Measurements from ENCODE around the gene WDFY1. TPM values are rescaled to one million over a fixed set of nuclear protein-coding genes. Genes with fewer than 3 reads are reported as not detected.
A peak's percentile ranks its signal among the peaks of the same experiment; 100 is the strongest.

Gene WDFY1
- total RNA-seq, 1 experiment from 2014 or later: 44.7 TPM

GRCh38 chr2:223954401-223954800 is 9.3 kb upstream of the WDFY1 start:
- Histone ChIP-seq H3K27me3 (ENCODE audit: insufficient read depth, low read length) (no peaks in the 10 kb centered on the region), H3K4me2 (ENCODE audit: low read length) (no peak overlapping the region), H3K9ac (ENCODE audit: low read length) (no peak overlapping the region), H3K4me3 (replicated peaks in 1 of 2; ENCODE audit: low read depth in 1 of 2, low read length in 2 of 2) (no peak overlapping the region), H3K27ac (ENCODE audit: low read depth, low read length) (no peak overlapping the region), H3K36me3 (ENCODE audit: control insufficient read depth in 1 of 2, insufficient read depth in 2 of 2, low read length in 2 of 2) (no peaks in the 10 kb centered on the region; a peak in 1 of 4 replicates), H3K9me2 (ENCODE audit: insufficient read depth) (no peaks in the 10 kb centered on the region), H2AFZ (ENCODE audit: low read depth, low read length, poor library complexity, severe bottlenecking) (peak overlapping the region; percentile 5), H3K79me2 (ENCODE audit: insufficient read depth, low read length) (peaks cover 22% of the 10 kb centered on the region), H4K20me1 (ENCODE audit: insufficient read depth) (no peaks in the 10 kb centered on the region), H3K4me1 (ENCODE audit: control insufficient read depth in 1 of 2, insufficient read depth in 2 of 2, low read length in 2 of 2) (peaks cover 15 to 21% of the 10 kb centered on the region in 2 experiments), H3K9me3 (ENCODE audit: control insufficient read depth in 1 of 2, insufficient read depth in 1 of 2, low read depth in 1 of 2, low read length in 2 of 2) (no peaks in the 10 kb centered on the region)
- ChIA-PET RAD21 (ENCODE audit: low non-redundant PET in 1 of 2, low total read pairs in 2 of 2, uncharacterized antibody in 2 of 2, unreplicated experiment in 2 of 2) (no interaction called here), POLR2A (interaction anchor here (0.6 to 1.4 kb wide), 2 partner anchors 15 to 129 kb away, joined by 3 to 4 read pairs; no protein-coding TSS in a partner anchor), CTCF (interaction anchor here (1.8 kb wide), 1 partner anchor 16 kb away, joined by 4 read pairs; no protein-coding TSS in a partner anchor)
- intact Hi-C loops (cut with micrococcal nuclease): no loop called here
- TF ChIP-seq YY1 (IDR thresholded peaks at IDR 0.05; ENCODE audit: extremely low read depth, insufficient replicate concordance, low read depth, low read length) (no peak), ZFX (IDR thresholded peaks at IDR 0.05) (no peak), EGR1 (IDR thresholded peaks at IDR 0.05; ENCODE audit: low read depth) (no peak), ATF3 (IDR thresholded peaks at IDR 0.05) (no peak), CTCF (IDR thresholded peaks at IDR 0.05 in 2 of 3, conservative IDR thresholded peaks at IDR 0.05 in 1 of 3; ENCODE audit: borderline replicate concordance in 1 of 3, insufficient read depth in 1 of 3, low read depth in 2 of 3, low read length in 2 of 3) (no peak), SP1 (IDR thresholded peaks at IDR 0.05; ENCODE audit: low read depth) (no peak)
- no peak for ATAC-seq
- BruUV-seq (replicated peaks): no TSS peak
- no peak for DNase-seq (ENCODE audit: low read depth, low spot score)

GRCh38 chr2:223952280-223952968 is 7.3 kb upstream of the WDFY1 start:
- Histone ChIP-seq H3K4me1 (ENCODE audit: control insufficient read depth in 1 of 2, insufficient read depth in 2 of 2, low read length in 2 of 2) (peaks cover 12 to 17% of the 10 kb centered on the region in 2 experiments), H3K4me2 (ENCODE audit: low read length) (no peak overlapping the region), H3K9me3 (ENCODE audit: control insufficient read depth in 1 of 2, insufficient read depth in 1 of 2, low read depth in 1 of 2, low read length in 2 of 2) (no peaks in the 10 kb centered on the region), H3K79me2 (ENCODE audit: insufficient read depth, low read length) (peaks cover 2% of the 10 kb centered on the region; the same call in 1 of the 2 replicates), H3K36me3 (ENCODE audit: control insufficient read depth in 1 of 2, insufficient read depth in 2 of 2, low read length in 2 of 2) (no peaks in the 10 kb centered on the region), H3K4me3 (replicated peaks in 1 of 2; ENCODE audit: low read depth in 1 of 2, low read length in 2 of 2) (no peak overlapping the region), H4K20me1 (ENCODE audit: insufficient read depth) (no peaks in the 10 kb centered on the region), H2AFZ (ENCODE audit: low read depth, low read length, poor library complexity, severe bottlenecking) (no peak overlapping the region), H3K27ac (ENCODE audit: low read depth, low read length) (no peak overlapping the region), H3K9me2 (ENCODE audit: insufficient read depth) (no peaks in the 10 kb centered on the region), H3K9ac (ENCODE audit: low read length) (no peak overlapping the region), H3K27me3 (ENCODE audit: insufficient read depth, low read length) (no peaks in the 10 kb centered on the region)
- RAD21 ChIA-PET (ENCODE audit: low non-redundant PET in 1 of 2, low total read pairs in 2 of 2, uncharacterized antibody in 2 of 2, unreplicated experiment in 2 of 2): no interaction called here
- CTCF ChIA-PET: no interaction called here
- intact Hi-C loops (cut with micrococcal nuclease): no loop called here
- POLR2A ChIA-PET: no interaction called here
- no peak for ATAC-seq
- DNase-seq (ENCODE audit: low read depth, low spot score): no peak
- no TSS peak for BruUV-seq (replicated peaks)
- TF ChIP-seq POLR2A (IDR thresholded peaks at IDR 0.05; ENCODE audit: borderline replicate concordance, extremely low read depth, insufficient read depth, insufficient read length): no peak
- no peak for TF ChIP-seq ZNF274 (IDR thresholded peaks at IDR 0.05; ENCODE audit: low read depth, low read length)
- no peak for TF ChIP-seq CEBPB (IDR thresholded peaks at IDR 0.05; ENCODE audit: low read depth)
- TF ChIP-seq CBX3 (IDR thresholded peaks at IDR 0.05; ENCODE audit: low read depth): no peak
- TF ChIP-seq RAD21 (IDR thresholded peaks at IDR 0.05; ENCODE audit: low read depth): no peak
- no peak for TF ChIP-seq SP1 (IDR thresholded peaks at IDR 0.05; ENCODE audit: low read depth)

Measured in HCT116 (cell line).